Smooth muscle cell (in vitro differentiated cells): ENCODE measurements around the gene RAPGEF4. TPM values are rescaled to one million over a fixed set of nuclear protein-coding genes. Genes with fewer than 3 reads are reported as not detected.

Experiments
- DNase-seq: peaks from one replicate; lab custom pipeline; 2025; ENCODE audit not compliant: unreplicated experiment; lab: John Stamatoyannopoulos, UW
- H2AFZ ChIP-seq: fragments of 200-600 bp; sonication (generic); 2 replicates; pipeline ENCODE4 v1.6.0; 2016; ENCODE audit warnings: antibody characterized with exemption, low read depth, mild to moderate bottlenecking
- H3F3A ChIP-seq: fragments of 200-600 bp; sonication (generic); 2 replicates; pipeline ENCODE4 v1.6.0; 2017; ENCODE audit warnings: antibody characterized with exemption, low read depth
- H3K27ac ChIP-seq: fragments of 200-600 bp; sonication (generic); 2 replicates; pipeline ENCODE4 v1.5.1; 2016; ENCODE audit warnings: low read depth, mild to moderate bottlenecking
- H3K27me3 ChIP-seq: fragments of 200-600 bp; sonication (generic); 2 replicates; pipeline ENCODE4 v1.6.1; 2016; ENCODE audit warnings: low read depth, mild to moderate bottlenecking
- H3K36me3 ChIP-seq: fragments of 200-600 bp; sonication (generic); 2 replicates; pipeline ENCODE4 v1.5.1; 2016; ENCODE audit warnings: low read depth
- H3K4me1 ChIP-seq: fragments of 200-600 bp; sonication (generic); 2 replicates; pipeline ENCODE4 v1.5.1; 2016; ENCODE audit warnings: low read depth
- H3K4me2 ChIP-seq: fragments of 200-600 bp; sonication (generic); 2 replicates; pipeline ENCODE4 v1.6.0; 2016; ENCODE audit warnings: mild to moderate bottlenecking
- H3K4me3 ChIP-seq: fragments of 200-600 bp; sonication (generic); 2 replicates; pipeline ENCODE4 v1.5.1; 2016; ENCODE audit warnings: mild to moderate bottlenecking
- H3K79me2 ChIP-seq: fragments of 200-600 bp; sonication (generic); 2 replicates; pipeline ENCODE4 v1.6.0; 2016; ENCODE audit warnings: low read depth, mild to moderate bottlenecking
- H3K9ac ChIP-seq: fragments of 200-600 bp; sonication (generic); 2 replicates; pipeline ENCODE4 v1.6.0; 2016; ENCODE audit warnings: low read depth
- H3K9me3 ChIP-seq: fragments of 200-600 bp; sonication (generic); replicated peaks from 2 replicates; pipeline ENCODE4 v1.5.1; 2016; ENCODE audit warnings: low read depth
- H4K20me1 ChIP-seq: fragments of 200-600 bp; sonication (generic); 2 replicates; pipeline ENCODE4 v1.6.0; 2016; ENCODE audit warnings: low read depth
- WGBS: methylation state at CpG from one replicate; pipeline ENCODE4 v1.1.7; 2016; ENCODE audit warnings: low lambda C conversion rate; 5-methylcytosine and 5-hydroxymethylcytosine counted together
- polyA plus RNA-seq: library from polyadenylated mRNA; unstranded; fragments of >200 nt; fragmentation: Nextera tagmentation; extraction: Ambion mirVana; gene quantifications from 2 replicates; pipeline ENCODE4 v1.2.1, GENCODE V29; 2016
- total RNA-seq: library from RNA; depleted of rRNA; stranded (reverse); fragments of >200 nt; gene quantifications from 2 replicates; pipeline ENCODE4 v1.2.3, GENCODE V29; 2014
- TF ChIP-seq, protein P1 (sequence below): fragments of 200-600 bp; sonication (generic); IDR thresholded peaks from 2 replicates; pipeline ENCODE4 v1.5.1; 2017; ENCODE audit warnings: borderline replicate concordance, mild to moderate bottlenecking, antibody characterized with exemption; ENCODE audit not compliant: insufficient read depth, poor library complexity, severe bottlenecking

The RAPGEF4 gene
- total and polyA plus RNA-seq, 2 experiments from 2014 or later, result 0.35 to 2.7 TPM

DNA sequence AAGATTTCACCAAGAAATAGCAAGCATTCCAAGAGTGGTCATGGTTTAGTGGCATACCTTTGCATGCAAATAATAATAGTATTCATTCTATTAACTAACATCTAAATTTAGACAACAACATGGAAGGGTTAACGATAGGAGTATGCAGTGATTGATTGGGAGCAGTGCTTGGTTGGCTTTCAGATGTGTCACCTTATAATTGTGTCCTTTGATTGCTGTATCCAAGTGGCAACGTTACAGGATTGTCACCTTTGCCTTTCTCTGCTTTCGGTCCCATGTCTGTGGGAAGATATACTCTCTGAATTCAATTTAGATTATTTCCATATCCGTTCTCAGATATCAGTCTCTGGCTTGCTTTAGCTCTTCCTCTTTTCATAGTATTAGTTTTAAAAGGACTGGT, 187.2 kb downstream of the RAPGEF4 start:
- H3K4me1 ChIP-seq, result no peaks in the 10 kb centered on the region
- no peak overlapping the region for H2AFZ ChIP-seq
- H3K79me2 ChIP-seq, result no peaks in the 10 kb centered on the region
- TF ChIP-seq, protein P1, sequence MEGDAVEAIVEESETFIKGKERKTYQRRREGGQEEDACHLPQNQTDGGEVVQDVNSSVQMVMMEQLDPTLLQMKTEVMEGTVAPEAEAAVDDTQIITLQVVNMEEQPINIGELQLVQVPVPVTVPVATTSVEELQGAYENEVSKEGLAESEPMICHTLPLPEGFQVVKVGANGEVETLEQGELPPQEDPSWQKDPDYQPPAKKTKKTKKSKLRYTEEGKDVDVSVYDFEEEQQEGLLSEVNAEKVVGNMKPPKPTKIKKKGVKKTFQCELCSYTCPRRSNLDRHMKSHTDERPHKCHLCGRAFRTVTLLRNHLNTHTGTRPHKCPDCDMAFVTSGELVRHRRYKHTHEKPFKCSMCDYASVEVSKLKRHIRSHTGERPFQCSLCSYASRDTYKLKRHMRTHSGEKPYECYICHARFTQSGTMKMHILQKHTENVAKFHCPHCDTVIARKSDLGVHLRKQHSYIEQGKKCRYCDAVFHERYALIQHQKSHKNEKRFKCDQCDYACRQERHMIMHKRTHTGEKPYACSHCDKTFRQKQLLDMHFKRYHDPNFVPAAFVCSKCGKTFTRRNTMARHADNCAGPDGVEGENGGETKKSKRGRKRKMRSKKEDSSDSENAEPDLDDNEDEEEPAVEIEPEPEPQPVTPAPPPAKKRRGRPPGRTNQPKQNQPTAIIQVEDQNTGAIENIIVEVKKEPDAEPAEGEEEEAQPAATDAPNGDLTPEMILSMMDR, result no peak
- H3K9ac ChIP-seq, result no peak overlapping the region
- no peaks in the 10 kb centered on the region for H3K9me3 ChIP-seq
- no peaks in the 10 kb centered on the region for H4K20me1 ChIP-seq
- no peak overlapping the region for H3K27ac ChIP-seq
- H3K4me2 ChIP-seq, result no peak overlapping the region
- 85% methylated on average over 4 of the region's 4 CpGs for WGBS
- no peaks in the 10 kb centered on the region for H3F3A ChIP-seq
- no peak for DNase-seq
- no peak overlapping the region for H3K4me3 ChIP-seq
- no peaks in the 10 kb centered on the region for H3K36me3 ChIP-seq
- H3K27me3 ChIP-seq, result no peaks in the 10 kb centered on the region

DNA sequence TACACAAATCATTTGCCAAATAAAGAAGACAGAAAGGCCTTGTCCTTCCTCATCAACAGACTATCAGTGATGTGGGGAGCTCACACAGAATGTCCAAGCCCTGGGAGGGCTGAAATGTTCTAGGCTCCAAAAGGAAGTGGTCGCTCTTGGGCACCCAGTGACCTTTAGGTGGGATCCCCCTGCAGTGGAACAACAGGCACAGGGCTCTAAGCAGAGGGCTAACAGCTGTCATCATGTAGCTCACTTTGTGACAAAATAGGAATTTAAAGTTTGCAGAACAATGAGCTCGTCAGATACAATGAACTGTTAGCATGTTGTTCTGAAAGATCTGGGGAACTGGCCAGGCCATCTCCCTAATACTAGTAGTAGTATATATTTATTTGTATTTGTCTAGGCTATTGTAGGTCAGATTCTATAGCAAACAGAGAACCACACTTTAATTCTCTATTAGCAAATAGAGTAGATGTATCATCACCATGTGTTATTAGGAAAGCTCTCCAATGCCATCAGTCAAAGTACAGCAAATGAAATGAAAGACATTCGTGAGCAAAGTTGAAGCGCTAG, 188.5 kb downstream of the RAPGEF4 start:
- Histone ChIP-seq H3K9ac (no peak overlapping the region), H3K27ac (no peak overlapping the region), H3K4me3 (no peak overlapping the region), H3K4me2 (no peak overlapping the region), H3F3A (no peaks in the 10 kb centered on the region), H2AFZ (no peak overlapping the region), H3K4me1 (no peaks in the 10 kb centered on the region), H3K9me3 (no peaks in the 10 kb centered on the region), H3K79me2 (no peaks in the 10 kb centered on the region), H3K36me3 (no peaks in the 10 kb centered on the region), H4K20me1 (no peaks in the 10 kb centered on the region), H3K27me3 (no peaks in the 10 kb centered on the region)
- no peak for DNase-seq
- 87% methylated on average over 4 of the region's 4 CpGs for WGBS
- TF ChIP-seq, protein P1, result no peak

DNA sequence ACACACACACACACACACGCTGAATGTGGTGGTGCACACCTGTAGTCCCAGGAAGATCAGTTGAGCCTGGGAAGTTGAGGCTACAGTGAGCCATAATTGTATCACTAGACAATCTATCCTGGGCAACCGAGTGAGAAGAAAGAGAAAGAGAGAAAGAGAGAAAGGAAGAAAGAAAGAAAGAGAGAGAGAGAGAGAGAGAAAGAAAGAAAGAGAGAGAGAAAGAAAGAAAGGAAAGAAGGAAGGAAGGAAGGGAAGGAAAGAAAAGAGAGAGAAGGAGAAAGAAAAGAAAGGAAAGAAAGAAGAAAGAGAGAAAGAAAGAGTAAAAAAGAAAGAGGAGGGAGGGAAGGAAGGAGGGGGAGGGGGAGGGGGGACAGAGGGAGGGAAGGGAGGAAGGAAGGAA, 190.0 kb downstream of the RAPGEF4 start:
- Histone ChIP-seq H2AFZ (no peak overlapping the region), H3K4me1 (peaks cover 6% of the 10 kb centered on the region), H3K27ac (no peak overlapping the region), H3F3A (no peaks in the 10 kb centered on the region), H3K27me3 (no peaks in the 10 kb centered on the region), H4K20me1 (no peaks in the 10 kb centered on the region), H3K79me2 (no peaks in the 10 kb centered on the region), H3K36me3 (no peaks in the 10 kb centered on the region), H3K4me2 (no peak overlapping the region), H3K9ac (no peak overlapping the region), H3K9me3 (no peaks in the 10 kb centered on the region), H3K4me3 (no peak overlapping the region)
- no peak for DNase-seq
- WGBS, result 89% methylated on average over 2 of the region's 2 CpGs
- TF ChIP-seq, protein P1, result no peak
